NOMO-1 treated with dmso at 0.1 percent for 144 hours (cell line): ENCODE measurements around the gene GALT.

ENCODE experiments used
- DNase-seq: peaks from one replicate; lab custom pipeline; 2025; ENCODE audit not compliant: unreplicated experiment; lab: John Stamatoyannopoulos, UW

GALT gene

DNA sequence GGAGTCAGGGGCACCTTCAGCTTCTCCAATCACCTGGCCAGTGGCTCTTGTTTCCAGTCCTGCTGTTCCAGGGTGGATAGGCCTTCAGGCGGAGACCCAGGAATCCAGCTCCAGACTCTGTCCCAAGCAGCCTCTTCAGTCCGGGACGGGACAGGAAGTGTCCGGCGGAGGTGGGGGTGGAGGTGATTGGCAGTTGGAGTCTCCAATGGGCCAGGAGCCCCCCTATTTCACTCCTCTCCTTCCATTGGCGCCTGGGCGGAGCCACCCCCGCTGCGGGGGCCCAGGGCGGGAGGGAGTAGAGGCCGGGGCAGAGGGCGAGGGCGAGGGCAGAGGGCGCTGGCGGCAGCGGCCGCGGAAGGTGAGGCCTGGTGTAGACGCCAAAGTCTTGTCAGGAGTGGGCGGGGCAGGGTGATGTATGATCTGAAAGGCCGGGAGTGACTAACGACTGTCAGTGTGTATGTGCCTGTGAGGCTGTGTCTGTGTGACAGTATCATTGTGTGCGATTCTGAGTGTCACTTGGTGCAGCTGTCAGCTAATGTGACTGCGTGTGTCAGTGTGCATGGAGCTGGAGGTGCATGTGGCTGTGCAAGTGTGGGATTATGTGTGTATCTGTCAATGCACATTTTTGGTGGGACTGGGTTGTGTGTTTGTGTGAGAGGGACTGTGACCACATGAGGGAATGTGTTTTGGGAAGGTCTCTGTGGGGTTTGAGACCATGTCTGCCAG lies 5.6 kb downstream of the GALT start, which contains the start of gene IL11RA:
IL11RA (plus strand) TSS at position 310 of the 726 bp plus-strand sequence. CDS start 3,033 bp downstream, outside the sequence.
- DNase-seq: peak; percentile 94

GRCh38 chr9:34652602-34653000 lies 6.1 kb downstream of the GALT start:
- no peak for DNase-seq

DNA sequence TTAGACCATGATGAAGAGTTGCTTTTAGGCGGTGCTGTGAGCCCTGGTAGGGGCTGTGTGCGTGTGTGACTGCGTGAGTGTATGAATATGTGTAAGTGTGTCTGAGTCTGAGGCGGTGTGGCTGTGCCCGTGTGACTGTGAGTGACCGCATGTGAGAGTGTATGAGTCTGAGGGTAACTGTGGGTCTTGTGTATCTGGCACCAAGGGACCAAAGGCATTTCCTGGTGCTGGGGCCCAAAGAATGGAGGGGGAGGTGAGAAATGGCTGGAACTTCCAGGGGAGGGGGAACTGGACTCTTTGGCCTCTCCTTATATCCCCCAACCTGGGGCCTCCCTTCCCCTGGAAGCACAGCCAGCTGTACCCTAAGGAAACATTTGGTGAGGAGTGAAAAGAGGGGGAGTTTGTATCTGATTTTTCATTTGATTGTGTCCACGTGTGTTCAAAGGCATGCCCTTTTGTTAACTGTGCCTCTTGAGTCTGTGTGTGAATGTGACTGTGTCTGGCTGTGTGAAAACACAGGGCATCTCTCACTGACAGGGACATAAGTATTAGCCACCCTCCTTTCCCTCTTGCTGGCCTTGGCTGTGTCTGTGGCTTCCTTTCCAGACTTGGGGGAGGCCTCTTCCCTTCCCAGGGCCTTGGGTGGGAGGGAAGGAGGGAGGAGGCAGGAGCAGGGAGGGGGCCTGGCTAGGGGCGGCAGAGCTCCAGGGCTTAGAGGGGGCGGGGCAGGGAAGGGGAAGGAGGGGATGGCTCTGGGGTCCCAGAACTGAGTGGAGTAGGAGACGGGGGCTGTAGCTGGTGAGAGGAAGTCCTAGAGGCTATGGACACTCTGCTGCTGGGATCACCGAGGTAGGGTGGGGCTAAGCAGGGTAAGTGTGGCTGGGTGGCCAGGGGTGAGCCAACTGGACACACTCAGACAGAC lies 6.9 kb downstream of the GALT start:
- DNase-seq: no peak

DNA sequence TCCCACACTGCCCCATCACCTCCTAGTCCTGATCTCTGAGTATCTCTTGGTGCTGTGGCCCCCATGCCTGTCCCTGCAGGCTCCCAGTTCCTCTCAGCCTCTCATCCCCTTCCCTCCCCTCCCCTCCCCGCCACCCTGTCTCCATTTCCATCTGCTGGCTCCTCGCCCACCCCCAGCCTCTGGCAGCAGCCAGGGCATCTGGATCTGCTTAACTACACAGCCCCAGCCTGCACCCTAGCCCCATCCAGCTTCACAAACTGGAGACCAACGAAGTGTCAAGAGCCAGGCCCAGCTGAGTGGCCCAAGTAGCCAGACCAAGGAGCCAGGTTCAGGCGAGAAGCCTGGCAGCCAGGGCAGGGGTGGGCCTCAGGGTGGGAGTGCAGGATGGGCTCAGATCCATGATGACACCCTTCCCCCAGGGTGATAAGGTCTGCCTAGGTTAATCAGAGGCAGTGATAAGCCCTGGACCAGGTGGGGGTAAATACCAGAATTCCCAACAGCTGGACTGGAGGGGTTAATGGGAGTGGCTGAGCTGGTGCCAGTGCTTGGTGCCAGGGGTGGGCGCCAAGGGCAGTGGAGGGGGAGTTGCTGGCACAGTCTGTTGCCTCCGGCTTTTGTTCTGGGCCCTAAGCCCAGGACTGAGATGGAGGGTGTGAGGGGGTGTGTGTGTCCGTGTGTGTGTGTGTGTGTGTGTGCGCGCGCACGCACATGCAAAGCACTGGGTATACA lies 8.0 kb downstream of the GALT start:
- no peak for DNase-seq

GRCh38 chr9:34655394-34655793 lies 8.9 kb downstream of the GALT start:
- no peak for DNase-seq

DNA sequence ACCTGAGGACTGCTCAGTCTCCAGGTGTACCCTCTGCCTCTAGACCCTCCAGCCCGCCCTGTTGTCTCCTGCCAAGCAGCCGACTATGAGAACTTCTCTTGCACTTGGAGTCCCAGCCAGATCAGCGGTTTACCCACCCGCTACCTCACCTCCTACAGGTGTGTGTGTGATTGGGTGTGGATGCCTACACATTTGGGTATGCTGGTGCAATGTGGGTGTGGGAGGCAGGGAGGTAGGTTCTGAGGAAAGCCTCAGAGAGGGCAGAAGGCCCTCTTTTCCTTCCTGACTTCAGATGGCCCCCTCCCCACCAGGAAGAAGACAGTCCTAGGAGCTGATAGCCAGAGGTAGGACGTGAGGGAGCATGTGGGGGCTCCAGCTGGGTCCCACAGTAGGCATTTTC lies 10.5 kb downstream of the GALT start:
- no peak for DNase-seq

- no peak for DNase-seq
Observed at GRCh38 chr9:34658461-34658860, 12.0 kb downstream of the GALT start.

GRCh38 chr9:34659592-34660253 lies 13.2 kb downstream of the GALT start:
- DNase-seq: no peak

GRCh38 chr9:34662526-34663302 lies 16.2 kb downstream of the GALT start, which contains the start of gene CCL27:
Gene CCL27 (minus strand): TSS chr9:34662657. CDS start chr9:34662633, 24 bp downstream.
- DNase-seq: no peak

GRCh38 chr9:34663303-34663605 lies 16.8 kb downstream of the GALT start:
- DNase-seq: no peak

DNA sequence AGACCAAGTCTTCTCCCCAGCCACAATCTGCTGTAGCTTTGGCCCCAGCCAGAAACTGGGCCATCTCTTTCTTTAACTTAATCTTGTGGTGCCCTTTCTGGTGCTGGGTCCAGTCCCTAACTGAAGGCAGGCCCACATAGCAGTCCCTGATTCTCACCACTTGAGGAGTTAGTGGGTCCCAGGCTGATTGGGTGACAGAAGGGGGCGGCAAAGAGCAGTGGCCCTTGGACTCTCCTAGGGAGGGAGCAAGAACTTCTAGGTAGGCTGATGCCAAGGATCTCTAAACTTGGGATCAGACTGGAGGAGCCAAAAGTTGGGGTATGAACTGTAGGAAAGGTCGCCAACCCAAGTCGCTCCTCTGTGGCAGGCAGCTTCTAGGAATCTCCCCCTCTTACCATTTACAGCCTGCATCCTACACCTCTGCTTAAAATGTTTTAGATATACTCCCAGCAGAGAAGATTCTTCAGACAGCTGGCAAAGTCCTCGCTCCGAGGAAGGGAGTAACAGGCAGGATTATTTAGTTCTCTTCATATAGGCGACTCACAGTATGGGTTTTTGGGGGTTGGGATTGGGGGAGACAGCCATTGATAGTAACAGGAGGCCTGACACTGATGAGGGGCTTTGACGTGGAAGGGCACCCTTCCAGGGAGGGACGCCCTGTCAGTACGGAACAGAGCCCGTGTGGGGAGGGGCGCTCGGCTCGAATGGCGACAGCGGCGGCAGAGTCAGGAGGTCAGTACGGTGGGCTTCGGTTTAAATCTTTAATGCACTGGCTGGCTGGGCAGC lies 18.0 kb downstream of the GALT start:
- peak; percentile 80 for DNase-seq

DNA sequence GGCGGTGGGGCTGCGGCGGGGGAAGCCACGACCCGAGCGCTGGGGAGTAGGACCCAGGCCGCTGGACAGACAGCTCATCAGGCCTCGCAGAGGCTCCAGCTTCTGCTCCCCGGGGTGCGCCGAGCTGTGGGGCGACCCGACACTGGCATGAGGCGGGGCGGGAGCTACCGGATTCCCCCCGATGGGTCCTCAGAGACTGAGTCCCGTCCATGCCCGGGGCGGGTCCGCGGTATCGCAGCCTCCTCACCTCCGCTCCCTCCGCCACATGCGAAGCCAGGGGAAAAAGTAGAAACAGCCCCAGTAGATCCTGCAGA lies 18.5 kb downstream of the GALT start:
- DNase-seq: no peak

DNA sequence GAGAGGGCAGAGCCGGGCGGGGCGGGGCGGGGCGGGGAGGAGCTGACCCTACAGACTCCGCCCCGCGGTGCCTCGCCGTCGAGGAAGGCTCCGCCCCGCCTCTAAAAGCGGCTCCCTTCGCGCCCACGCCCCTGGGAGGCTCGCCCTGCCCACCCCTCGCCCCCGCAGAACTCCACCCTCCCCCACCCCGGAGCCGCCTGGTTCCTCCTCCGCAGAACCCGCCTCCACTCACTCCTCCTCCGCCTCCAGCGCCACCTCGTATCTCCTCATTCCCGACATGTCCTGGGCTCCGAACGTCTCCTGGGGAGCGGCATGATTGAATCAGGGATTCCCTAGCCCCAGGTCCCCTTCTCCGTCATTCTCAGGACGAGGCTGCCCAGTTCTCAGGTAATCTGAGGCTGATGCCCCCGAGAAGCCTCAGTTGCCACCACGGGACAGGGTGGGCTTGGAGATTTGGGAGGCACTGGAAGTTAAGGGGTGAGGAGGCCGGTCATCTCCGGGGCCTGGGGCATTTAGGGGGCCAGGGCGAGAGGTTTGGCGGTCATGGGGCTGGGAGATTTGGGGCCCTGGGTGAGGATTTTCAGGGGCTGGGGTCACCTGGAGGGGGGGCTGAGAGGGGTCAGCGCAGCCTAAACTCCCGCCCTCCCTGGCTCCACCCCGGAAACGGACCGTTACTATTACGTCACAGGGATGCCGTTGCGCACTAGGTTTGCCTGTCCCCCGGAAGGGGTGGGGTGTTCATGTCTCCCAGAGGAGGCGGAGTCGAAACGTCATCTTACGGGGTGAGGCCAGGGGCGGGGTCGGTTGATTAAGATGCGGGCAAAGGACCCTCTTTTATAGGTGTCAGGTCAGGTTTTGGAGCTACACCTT lies 19.1 kb downstream of the GALT start:
- peak; percentile 94 for DNase-seq

DNA sequence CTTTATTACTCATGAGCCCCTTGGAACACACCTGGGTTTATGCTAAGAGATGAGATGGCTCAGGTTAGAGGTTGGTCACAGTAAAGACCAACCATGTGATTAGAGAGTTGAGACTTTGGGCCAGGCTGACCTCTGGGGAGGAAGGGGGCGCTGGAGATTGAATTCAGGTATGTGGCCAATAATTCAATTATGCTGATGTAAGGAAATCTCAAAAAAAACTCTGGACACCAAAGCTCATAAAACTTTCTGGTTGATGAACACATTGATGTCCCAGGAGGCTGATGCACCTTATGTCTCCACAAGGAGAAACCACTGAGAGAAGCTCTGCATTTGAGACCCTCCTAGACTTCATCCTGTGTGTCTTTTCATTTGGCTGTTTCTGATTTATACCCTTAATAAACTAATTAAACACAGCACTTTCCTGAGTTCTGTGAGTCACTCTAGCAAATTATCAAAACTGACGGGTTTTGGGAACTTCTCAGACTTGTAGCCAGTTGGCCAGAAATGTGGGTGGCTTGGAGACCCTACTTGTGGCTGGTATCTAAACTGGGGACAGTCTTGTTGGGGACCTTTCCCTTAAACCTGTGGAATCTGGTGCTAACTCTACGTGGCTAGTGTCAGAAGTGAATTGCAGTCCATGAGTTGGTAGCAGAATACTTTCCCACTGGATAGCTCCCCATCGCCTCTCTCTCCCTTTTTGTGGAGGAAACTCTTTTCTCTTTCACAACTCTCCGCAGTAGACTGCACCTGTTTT lies 23.5 kb downstream of the GALT start:
- DNase-seq: no peak

GRCh38 chr9:34671307-34671706 lies 24.8 kb downstream of the GALT start:
- DNase-seq: no peak

DNA sequence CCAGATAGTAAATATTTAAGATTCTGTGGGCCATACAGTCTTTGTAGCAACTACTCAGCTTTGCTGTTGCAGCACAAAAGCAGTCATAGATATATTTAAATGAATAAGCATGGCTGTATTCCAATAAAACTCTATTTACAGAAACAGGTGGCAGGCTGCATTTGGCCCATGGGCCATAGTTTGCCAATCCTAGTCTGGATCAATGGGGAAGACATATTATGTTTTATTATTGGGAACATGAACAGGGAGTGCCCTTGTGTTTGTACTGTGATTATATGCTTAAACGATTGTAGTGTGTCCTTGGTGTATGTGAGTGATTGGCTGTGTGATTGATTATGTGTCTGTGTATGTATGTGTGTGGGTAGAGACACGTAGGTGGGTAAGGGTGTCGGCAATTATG lies 28.0 kb downstream of the GALT start:
- no peak for DNase-seq

GRCh38 chr9:34675048-34675714 lies 28.7 kb downstream of the GALT start:
- peak; percentile 51 for DNase-seq
